WTC11 (cell line): ENCODE results near the gene ZNF654.

ENCODE experiments used
- CDX4 ChIP-seq: fragments of 250-450 bp; sonication (Bioruptor Pico); IDR thresholded peaks from 2 replicates; pipeline ENCODE4 v1.9.0; 2021; ENCODE audit warnings: moderate library complexity, mild to moderate bottlenecking, inconsistent platforms, borderline replicate concordance
- CTCF ChIP-seq: fragments of 200-600 bp; IDR thresholded peaks from 2 replicates; pipeline ENCODE4 v1.8.0; 2022; ENCODE audit warnings: antibody characterized with exemption
- JUN ChIP-seq: sonication (generic); formaldehyde crosslinking; IDR thresholded peaks from 2 replicates; pipeline ENCODE4 v1.8.0; 2023; ENCODE audit warnings: mild to moderate bottlenecking, missing genetic modification reagents
- TP53 ChIP-seq: sonication (generic); formaldehyde crosslinking; IDR thresholded peaks from 2 replicates; pipeline ENCODE4 v1.8.1; 2023; ENCODE audit warnings: mild to moderate bottlenecking, missing genetic modification reagents

DNA sequence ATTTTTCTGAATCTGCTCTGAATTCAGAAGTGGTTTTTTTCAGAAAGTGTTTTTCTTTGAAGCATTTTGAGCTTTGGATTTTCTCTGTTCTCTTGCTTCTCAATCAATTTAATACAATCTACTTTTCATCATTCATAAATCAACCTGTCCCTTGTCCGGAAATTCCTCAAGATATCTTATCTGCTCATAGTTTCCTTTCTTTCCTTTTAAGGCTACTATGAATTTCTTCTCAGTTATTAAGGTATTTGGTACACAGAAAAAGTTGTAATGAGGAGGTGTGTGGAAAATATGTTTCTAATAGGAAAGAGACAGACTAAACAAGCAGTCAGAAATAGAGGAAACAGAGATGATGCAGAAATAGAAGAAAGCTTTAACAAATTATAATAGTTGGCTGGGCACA lies 14.6 kb upstream of the ZNF654 start:
- TF ChIP-seq TP53 (CRISPR knock-in tag): no peak
- no peak for TF ChIP-seq CTCF
- TF ChIP-seq CDX4 (CRISPR knock-in tag): no peak
- no peak for TF ChIP-seq JUN
